GM12892 (cell line): ENCODE data around the gene CCDC33. TPM values are rescaled to one million over a fixed set of nuclear protein-coding genes. Genes with fewer than 3 reads are reported as not detected.

Experiments used
- DNase-seq: peaks from one replicate; pipeline ENCODE4 v3.0.0; 2011; ENCODE audit not compliant: insufficient read length
- FAIRE-seq: peaks from 2 replicates; lab custom pipeline; 2011; peaks lifted over from hg19 to GRCh38; lab: Jason Lieb, UNC
- POLR2A ChIP-seq: IDR thresholded peaks from 2 replicates; pipeline ENCODE4 v1.6.1; 2011; ENCODE audit warnings: low read depth, low read length, control low read depth
- POLR2AphosphoS5 ChIP-seq: IDR thresholded peaks from 2 replicates; pipeline ENCODE4 v1.6.1; 2011; ENCODE audit warnings: low read depth, low read length, control low read depth
- TAF1 ChIP-seq: IDR thresholded peaks from 2 replicates; pipeline ENCODE4 v1.6.1; 2011; ENCODE audit warnings: low read depth, mild to moderate bottlenecking, control low read depth, low read length, borderline replicate concordance
- polyA plus RNA-seq: library from polyadenylated mRNA; unstranded; fragments of >200 nt; gene quantifications from one replicate; pipeline ENCODE4 v1.2.1, GENCODE V29; 2012; ENCODE audit warnings: missing spikeins, inconsistent platforms; ENCODE audit not compliant: missing spikeins

CCDC33 gene
- polyA plus RNA-seq, result 0.72 TPM

DNA sequence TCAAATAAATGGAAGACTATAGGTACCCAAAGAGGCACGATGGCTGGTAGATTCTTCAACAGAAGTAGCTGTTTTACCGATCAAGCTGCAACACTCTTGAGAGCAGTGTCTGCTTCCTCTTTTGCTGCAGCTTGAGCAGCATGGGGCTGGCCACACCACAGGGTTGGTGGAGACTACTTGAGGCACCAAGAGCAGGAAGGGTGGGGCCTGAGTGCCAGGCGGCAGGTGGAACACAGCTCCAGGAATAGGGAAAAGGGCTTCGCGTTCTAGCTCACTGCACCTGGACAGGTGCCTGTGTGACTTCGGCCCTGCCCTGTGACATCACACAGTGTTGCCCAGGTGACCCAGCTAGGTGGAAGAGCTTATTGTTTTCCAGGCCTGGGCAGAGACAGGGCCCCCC lies at the start of gene CCDC33:
CCDC33 (plus strand) TSS at position 365 of the 400 bp plus-strand sequence. CDS start 394 bp downstream, outside the sequence.
- peak; percentile 64 for DNase-seq
- TF ChIP-seq POLR2AphosphoS5, result no peak
- no peak for TF ChIP-seq POLR2A
- TF ChIP-seq TAF1, result no peak
- FAIRE-seq, result peak; percentile 98

DNA sequence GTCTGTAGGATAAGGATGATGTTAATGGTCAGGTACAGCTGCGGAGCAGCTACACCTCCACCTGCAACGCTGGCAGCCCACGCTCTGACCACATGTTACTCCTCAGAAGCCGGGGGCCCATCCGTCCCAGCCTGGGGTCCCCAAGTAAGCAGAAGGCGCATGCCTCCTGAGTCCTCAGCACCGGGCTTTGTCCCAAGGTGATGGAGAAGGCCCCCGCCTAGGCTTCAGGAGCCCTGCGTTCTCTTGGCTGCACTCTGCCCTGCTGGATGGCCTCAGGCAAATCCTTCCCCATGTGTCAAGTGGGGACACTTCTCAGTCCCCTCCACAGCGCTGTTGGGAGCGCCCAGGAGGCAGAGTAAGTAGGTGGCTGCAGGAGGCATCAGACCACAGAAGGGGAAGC lies 47.9 kb upstream of the CCDC33 start:
- DNase-seq, result no peak
- TF ChIP-seq TAF1 (no peak), POLR2AphosphoS5 (no peak), POLR2A (no peak)
- no peak for FAIRE-seq

DNA sequence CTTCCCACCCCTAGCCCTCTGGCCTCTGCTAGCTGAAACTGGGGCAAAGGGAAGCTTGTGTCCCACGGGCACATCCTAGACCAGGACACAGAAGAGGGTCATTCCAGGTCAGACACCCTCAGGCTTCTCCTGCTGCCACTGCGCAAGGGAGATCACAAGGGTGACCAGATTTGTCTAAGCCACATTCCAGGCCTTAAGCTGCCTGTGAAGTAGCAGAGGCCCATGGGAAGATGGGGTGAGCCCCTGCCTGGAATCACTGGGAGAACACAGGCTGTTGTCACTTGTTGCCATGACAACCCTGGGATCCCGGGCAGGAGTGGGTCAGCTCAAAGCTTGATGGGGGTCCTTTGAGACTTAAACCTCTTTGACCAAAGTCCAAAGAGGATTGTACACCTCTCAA lies 44.3 kb upstream of the CCDC33 start:
- DNase-seq (no peak), FAIRE-seq (peak; percentile 5)
- TF ChIP-seq POLR2AphosphoS5 (no peak), TAF1 (no peak), POLR2A (no peak)

DNA sequence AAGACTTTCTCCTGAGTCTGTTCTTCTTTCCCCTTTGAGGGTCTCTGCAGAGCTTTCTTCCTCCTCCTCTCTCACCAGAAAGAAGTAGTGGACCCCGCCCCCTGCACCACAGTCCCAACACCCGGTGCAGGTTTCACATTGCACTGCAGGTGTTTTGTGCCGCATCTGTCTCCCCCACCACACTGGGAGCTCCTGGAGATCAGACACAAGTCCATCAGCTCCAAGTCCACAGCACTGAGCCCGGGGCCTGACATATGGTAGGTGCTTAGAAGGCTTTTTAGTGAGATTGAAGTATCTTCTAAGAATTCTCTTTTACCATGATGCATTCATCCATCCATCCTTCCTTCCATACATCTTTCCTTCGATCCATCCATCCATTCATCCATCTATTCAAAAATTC lies 43.4 kb upstream of the CCDC33 start:
- DNase-seq, result no peak
- TF ChIP-seq POLR2A, result no peak
- TF ChIP-seq TAF1, result no peak
- TF ChIP-seq POLR2AphosphoS5, result no peak
- FAIRE-seq, result peak; percentile 75

DNA sequence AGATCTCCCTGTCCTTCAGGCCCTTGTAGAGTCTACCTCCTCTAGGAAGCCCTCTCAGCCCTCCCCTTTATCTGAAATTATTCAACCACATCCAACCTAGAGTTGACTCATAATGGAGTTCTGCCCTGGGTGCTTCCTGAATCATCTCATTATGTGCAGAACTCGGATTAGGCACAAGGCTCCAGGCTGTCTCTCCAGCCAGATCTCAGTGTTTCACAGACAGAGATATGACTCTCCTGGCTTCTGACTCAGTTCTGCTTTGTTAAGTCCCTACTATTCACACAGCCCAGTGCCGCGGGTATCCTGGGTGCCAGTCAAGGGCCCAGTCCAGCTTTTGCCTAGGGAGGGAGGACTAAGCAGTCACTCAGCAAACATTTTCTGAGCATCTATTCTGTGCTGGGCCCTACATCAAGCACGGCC lies 42.8 kb upstream of the CCDC33 start:
- TF ChIP-seq POLR2AphosphoS5 (no peak), TAF1 (no peak), POLR2A (no peak)
- peak; percentile 79 for FAIRE-seq

DNA sequence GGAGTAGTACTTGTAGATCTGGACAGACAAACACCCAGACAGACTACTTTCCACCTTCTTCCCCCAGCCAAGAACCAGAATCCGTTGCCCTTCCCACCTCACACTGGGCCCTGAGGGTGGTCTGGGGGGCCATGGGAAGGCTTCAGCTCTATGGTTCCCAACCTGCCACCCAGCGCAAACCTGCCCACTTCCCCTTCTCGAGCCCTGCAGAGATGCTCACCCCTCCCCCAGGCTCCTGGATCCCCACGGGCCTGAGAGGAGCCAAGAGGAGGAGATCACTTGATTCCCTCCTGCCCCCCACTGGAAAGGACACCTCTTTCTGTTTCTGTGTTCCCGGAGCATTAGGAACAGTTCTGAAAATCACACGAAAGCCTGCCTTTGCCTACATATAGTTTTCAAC lies 42.2 kb upstream of the CCDC33 start:
- TF ChIP-seq TAF1 (no peak), POLR2AphosphoS5 (no peak), POLR2A (no peak)
- DNase-seq (no peak), FAIRE-seq (no peak)

More for the DNA sequence above, 42.8 kb upstream of the CCDC33 start:
- no peak for DNase-seq

DNA sequence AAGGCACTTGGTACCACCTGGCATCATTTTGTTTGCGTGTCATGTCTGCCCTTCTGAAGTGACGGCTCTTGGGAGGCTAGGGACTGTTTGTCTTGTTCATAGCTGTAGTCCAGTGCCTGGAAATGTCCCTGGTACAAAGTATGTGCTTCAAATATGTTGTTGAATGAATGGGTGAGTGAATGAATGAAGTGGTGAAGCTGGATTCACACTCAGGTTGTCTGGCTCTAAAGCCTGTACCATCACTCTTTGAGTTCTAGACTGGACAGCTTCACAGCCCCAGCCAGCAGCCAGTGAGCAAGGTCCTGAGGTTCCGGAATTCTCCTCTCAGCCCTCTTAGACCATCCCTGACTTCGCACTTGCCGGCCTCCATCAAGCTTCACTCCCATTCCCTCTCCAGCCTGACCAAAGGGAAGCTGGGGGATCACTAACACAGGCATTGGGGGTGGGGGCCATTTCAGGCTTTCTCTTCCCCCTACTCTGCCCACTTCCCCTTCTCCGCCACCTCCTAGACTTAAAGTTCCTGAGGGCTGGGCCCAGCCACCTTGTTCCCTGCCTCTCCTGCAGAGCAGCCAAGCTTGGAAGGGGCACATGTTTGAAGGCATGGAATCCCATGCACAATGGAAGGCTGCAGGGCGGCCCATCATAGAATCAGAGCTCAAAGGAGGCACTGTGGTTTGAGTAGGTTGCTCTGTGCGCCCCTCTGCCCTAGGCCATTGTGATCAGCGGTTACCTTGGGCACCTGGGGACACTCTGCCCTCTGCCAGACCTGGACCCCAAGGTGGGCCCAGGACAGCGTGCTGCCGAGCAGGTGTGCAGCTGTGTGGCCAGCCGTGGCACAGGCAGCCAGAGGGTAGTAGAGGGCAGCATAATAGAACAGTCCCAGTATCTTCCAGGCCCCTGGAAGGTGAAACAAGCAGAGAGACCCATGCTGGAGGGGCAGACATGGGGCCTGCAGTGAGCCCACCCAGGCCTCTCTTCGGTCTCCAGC lies 41.3 kb upstream of the CCDC33 start:
- TF ChIP-seq TAF1 (no peak), POLR2A (no peak), POLR2AphosphoS5 (no peak)
- DNase-seq (no peak), FAIRE-seq (no peak)

DNA sequence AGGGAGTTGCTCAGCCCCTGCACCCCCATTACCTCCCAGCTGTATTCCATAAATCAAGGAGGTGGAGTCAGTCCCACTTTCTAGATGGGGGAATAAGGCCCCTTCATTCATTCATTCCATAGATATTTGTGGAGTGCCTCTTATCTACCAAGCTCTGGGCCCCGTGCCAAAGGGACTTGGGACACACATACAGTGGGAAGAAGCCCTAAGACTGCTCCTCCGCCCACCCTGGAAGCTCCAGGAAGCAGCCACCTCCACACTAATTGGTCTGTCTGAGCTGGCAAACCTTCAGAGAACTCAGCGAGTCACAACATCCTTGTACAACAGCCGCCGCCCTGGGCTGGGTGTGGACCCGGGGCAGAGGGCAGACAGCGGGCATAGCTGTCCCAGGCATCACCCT lies 40.0 kb upstream of the CCDC33 start:
- TF ChIP-seq POLR2AphosphoS5 (no peak), TAF1 (no peak), POLR2A (no peak)
- FAIRE-seq (no peak), DNase-seq (no peak)

DNA sequence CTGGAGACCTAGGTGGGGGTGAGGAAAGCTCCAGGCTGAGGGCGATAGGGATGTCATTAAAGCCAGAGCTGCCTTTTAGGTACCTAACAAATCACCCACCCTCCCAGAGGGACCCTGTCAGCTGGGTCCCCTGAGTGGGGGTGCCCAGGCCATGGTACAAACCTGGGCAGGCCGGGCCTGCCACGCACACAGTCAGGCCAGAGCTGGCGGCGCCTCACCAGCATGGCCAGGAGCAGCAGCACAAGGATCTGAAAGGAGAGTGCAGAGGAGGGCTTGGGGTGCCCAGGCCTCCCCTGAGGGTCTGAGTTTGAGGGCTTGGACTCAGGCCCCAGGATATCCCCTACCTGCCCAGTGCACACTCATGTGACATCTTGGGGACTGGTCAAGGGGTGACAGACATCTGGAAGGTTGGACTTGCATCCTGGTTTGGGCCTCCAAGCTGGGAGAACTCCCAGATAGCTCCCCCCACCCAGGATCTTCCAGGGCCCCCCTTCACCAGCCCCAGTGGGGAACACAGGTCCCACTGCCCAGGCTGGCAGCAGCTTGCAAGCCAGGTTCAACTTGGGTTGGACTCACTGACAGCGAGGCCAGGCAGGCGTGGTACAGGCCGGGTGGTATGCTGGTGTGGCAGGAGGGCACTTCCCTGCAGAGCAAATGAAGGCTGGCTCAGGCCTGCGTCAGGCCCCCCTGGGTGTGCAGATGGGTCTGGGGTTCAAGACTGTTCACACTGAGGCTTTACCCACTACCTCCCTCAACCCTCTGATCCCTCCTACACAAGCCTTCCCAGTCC lies 38.8 kb upstream of the CCDC33 start:
- TF ChIP-seq POLR2AphosphoS5 (no peak), POLR2A (no peak), TAF1 (no peak)
- FAIRE-seq, result no peak
- no peak for DNase-seq

DNA sequence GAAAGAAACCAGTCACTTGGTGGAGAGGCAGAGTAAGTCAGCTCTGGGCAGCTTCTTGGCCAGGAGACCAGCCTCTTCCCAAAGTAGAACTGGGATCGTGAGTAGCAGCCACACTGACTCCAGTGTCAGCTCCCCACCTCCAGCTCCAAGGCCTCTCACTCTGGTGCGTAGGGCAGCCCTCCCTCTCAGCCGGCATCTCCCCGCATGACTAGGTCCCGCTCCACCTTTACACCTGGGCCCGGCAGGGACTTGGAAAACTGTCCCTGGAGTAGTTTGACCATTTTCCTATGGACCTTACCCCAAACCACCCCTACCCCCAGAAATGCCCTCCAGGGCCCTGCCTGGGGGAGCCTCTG lies 36.9 kb upstream of the CCDC33 start:
- DNase-seq, result no peak
- TF ChIP-seq POLR2A, result no peak
- no peak for FAIRE-seq

DNA sequence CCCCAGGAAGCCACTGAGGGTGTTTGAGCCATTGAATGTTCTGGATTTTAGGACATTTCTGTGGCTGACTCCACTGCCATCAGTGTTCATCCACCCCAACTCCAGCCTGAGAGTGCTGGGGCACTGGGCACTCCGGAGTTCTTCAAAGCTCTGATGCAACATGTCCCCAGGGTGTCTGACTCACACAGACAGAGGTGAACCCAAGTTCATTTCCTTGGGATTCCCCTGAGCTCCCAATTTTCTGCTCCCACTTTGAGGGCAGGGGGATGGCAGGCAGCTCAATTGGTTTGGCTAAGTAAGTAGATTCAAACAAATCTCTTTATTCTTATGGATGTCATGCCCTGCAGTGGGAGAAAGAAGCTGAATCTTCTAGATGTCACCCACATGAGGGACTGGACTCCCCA lies 35.7 kb upstream of the CCDC33 start:
- FAIRE-seq, result peak; percentile 56
- no peak for DNase-seq
- no peak for TF ChIP-seq POLR2A
